MCF 10A (cell line): ENCODE results near the gene MAPK13. TPM values are rescaled to one million over a fixed set of nuclear protein-coding genes. Genes with fewer than 3 reads are reported as not detected.
"Not testable (repeated sequence)": the region's sequence is repeated elsewhere in the genome, so short reads cannot be mapped to it uniquely, and the experiment has no call there.

Experiments used
- BruUV-seq: library from RNA; stranded (reverse); fragments of 400-500 nt; replicated peaks from 2 replicates; lab custom pipeline; 2021; lab: Mats Ljungman, UMichigan
- CTCF ChIA-PET: fragments of 300-600 bp; sonication (Branson Sonifier 250); formaldehyde crosslinking; extraction: SDS; loops from one replicate; lab custom pipeline; 2021; ENCODE audit warnings: antibody characterized with exemption, inconsistent platforms; lab: Yijun Ruan, JAX
- POLR2A ChIA-PET: fragments of 300-600, 350-650 bp; sonication (Branson Sonifier 250); formaldehyde crosslinking; extraction: SDS; loops from one replicate; lab custom pipeline; 2020; ENCODE audit warnings: antibody characterized with exemption, inconsistent platforms; lab: Yijun Ruan, JAX
- DNase-seq: peaks from one replicate; pipeline ENCODE4 v3.0.0-alpha.2; 2018; ENCODE audit not compliant: unreplicated experiment
- H3K27ac Mint-ChIP-seq: one replicate; pipeline ENCODE4 v1.8.0; 2022; ENCODE audit warnings: mild to moderate bottlenecking, low read depth, mixed read lengths; ENCODE audit not compliant: unreplicated experiment
- H3K27me3 Mint-ChIP-seq: one replicate; pipeline ENCODE4 v1.8.0; 2022; ENCODE audit warnings: mixed read lengths; ENCODE audit not compliant: insufficient read depth, unreplicated experiment
- H3K36me3 Mint-ChIP-seq: one replicate; pipeline ENCODE4 v1.8.0; 2022; ENCODE audit warnings: mild to moderate bottlenecking, moderate library complexity, mixed read lengths; ENCODE audit not compliant: insufficient read depth, unreplicated experiment
- H3K4me1 Mint-ChIP-seq: one replicate; pipeline ENCODE4 v1.8.0; 2022; ENCODE audit warnings: mixed read lengths; ENCODE audit not compliant: insufficient read depth, unreplicated experiment
- H3K4me3 Mint-ChIP-seq: one replicate; pipeline ENCODE4 v1.8.0; 2022; ENCODE audit warnings: mild to moderate bottlenecking, moderate library complexity, mixed read lengths; ENCODE audit not compliant: unreplicated experiment
- H3K9me3 Mint-ChIP-seq: one replicate; pipeline ENCODE4 v1.8.0; 2022; ENCODE audit warnings: mixed read lengths; ENCODE audit not compliant: unreplicated experiment
- intact Hi-C: fragments of 100-400 bp; cut with micrococcal nuclease; formaldehyde crosslinking; loops from 2 replicates; pipeline ENCODE4 v1.14.1; 2022
- total RNA-seq: library from RNA; stranded (reverse); gene quantifications from 2 replicates; pipeline ENCODE4 v1.2.3, GENCODE V29; 2022
- TF ChIP-seq, protein P1 (sequence below): fragments of 200-600 bp; IDR thresholded peaks from one replicate; pipeline ENCODE4 v1.8.0; 2022; ENCODE audit warnings: antibody characterized with exemption, mild to moderate bottlenecking; ENCODE audit not compliant: unreplicated experiment

MAPK13 gene
- total RNA-seq, 1 experiment from 2014 or later, result 5.5 TPM

- H3K4me3 Mint-ChIP-seq, result no peak overlapping the region
- BruUV-seq, result no TSS peak
- H3K9me3 Mint-ChIP-seq, result no peaks in the 10 kb centered on the region
- intact Hi-C loops, result loop anchor here (1.0 kb wide), 2 partner anchors 73 to 237 kb away; partner anchors contain the start of gene BRPF3
- DNase-seq, result peak; percentile 92
- H3K4me1 Mint-ChIP-seq, result peaks cover 18% of the 10 kb centered on the region
- peaks cover 11% of the 10 kb centered on the region for H3K36me3 Mint-ChIP-seq
- ChIA-PET POLR2A (interaction anchor here (0.7 to 2.8 kb wide), 3 partner anchors 11 to 95 kb away, joined by 3 to 13 read pairs (median 4); partner anchors contain the start of gene MAPK14), CTCF (interaction anchor here (0.6 to 1.2 kb wide), 6 partner anchors 22 to 235 kb away, joined by 3 to 4 read pairs (median 3); no protein-coding TSS in a partner anchor)
- TF ChIP-seq, protein P1, sequence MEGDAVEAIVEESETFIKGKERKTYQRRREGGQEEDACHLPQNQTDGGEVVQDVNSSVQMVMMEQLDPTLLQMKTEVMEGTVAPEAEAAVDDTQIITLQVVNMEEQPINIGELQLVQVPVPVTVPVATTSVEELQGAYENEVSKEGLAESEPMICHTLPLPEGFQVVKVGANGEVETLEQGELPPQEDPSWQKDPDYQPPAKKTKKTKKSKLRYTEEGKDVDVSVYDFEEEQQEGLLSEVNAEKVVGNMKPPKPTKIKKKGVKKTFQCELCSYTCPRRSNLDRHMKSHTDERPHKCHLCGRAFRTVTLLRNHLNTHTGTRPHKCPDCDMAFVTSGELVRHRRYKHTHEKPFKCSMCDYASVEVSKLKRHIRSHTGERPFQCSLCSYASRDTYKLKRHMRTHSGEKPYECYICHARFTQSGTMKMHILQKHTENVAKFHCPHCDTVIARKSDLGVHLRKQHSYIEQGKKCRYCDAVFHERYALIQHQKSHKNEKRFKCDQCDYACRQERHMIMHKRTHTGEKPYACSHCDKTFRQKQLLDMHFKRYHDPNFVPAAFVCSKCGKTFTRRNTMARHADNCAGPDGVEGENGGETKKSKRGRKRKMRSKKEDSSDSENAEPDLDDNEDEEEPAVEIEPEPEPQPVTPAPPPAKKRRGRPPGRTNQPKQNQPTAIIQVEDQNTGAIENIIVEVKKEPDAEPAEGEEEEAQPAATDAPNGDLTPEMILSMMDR, result peak; percentile 80
- H3K27me3 Mint-ChIP-seq, result no peaks in the 10 kb centered on the region
- no peak overlapping the region for H3K27ac Mint-ChIP-seq
These were observed 6.8 kb upstream of the MAPK13 start for GRCh38 chr6:36123270-36124139.

DNA sequence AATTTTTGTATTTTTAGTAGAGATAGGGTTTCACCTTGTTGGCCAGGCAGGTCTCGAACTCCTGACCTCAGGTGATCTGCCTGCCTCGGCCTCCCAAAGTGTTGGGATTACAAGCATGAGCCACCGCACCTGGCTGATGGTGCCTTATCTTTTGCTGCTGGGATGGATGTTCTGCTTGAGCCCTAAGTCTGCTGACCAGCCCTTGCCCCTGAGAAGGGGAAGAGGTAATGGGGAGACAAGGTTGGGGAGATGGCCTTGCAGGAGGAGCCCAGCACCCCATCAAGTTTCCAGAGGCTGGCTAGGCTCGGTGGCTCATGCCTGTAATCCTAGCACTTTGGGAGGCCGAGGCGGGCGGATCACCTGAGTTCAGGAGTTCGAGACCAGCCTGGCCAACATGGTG, 6.0 kb upstream of the MAPK13 start:
- DNase-seq, H3K4me3 Mint-ChIP-seq, intact Hi-C loops, H3K9me3 Mint-ChIP-seq, H3K27me3 Mint-ChIP-seq, H3K27ac Mint-ChIP-seq, BruUV-seq: not testable (repeated sequence)
- Mint-ChIP-seq H3K4me1 (peaks cover 18% of the 10 kb centered on the region), H3K36me3 (peaks cover 11% of the 10 kb centered on the region)
- CTCF ChIA-PET, result interaction anchor here (0.6 to 1.2 kb wide), 6 partner anchors 13 to 462 kb away, joined by 3 to 4 read pairs (median 3); no protein-coding TSS in a partner anchor
- POLR2A ChIA-PET, result interaction anchor here (0.6 kb wide), 1 partner anchor 886 kb away, joined by 3 read pairs; no protein-coding TSS in a partner anchor

- Mint-ChIP-seq H3K36me3 (peaks cover 11% of the 10 kb centered on the region), H3K4me3 (no peak overlapping the region), H3K4me1 (peaks cover 22% of the 10 kb centered on the region), H3K9me3 (no peaks in the 10 kb centered on the region), H3K27ac (no peak overlapping the region), H3K27me3 (no peaks in the 10 kb centered on the region)
- ChIA-PET CTCF (interaction anchor here (0.6 to 1.2 kb wide), 7 partner anchors 10 to 461 kb away, joined by 3 to 6 read pairs (median 3); no protein-coding TSS in a partner anchor), POLR2A (interaction anchor here (0.6 kb wide), 1 partner anchor 886 kb away, joined by 3 read pairs; no protein-coding TSS in a partner anchor)
- BruUV-seq, result no TSS peak
- TF ChIP-seq, protein P1, result no peak
- intact Hi-C loops, result no loop called here
- DNase-seq, result no peak
These were observed 5.4 kb upstream of the MAPK13 start for GRCh38 chr6:36124881-36125280.

DNA sequence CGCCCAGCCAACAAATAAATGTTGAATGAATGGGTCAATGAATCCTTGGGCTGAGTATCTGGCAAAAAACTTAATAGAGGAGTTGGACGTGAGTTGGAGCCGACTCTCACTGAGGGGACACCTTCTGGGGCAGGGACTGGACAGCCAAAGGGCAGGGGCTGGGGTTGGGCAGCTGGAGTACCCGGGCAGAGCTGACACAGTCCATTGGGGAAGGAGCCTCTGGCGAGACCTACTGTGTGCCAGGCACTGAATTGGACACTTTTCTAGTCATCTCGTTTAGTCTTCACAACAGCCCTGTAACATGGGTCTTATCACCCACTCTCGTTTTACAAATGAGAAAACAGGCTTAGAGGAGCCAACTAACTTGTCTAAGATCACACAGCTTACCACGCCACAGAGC, 4.7 kb upstream of the MAPK13 start:
- BruUV-seq, result no TSS peak
- intact Hi-C loops, result no loop called here
- Mint-ChIP-seq H3K9me3 (no peaks in the 10 kb centered on the region), H3K27me3 (no peaks in the 10 kb centered on the region), H3K27ac (no peak overlapping the region), H3K4me1 (peaks cover 21% of the 10 kb centered on the region), H3K36me3 (peaks cover 11% of the 10 kb centered on the region), H3K4me3 (no peak overlapping the region)
- DNase-seq, result no peak
- ChIA-PET POLR2A (no interaction called here), CTCF (interaction anchor here (0.6 to 1.5 kb wide), 4 partner anchors 9 to 233 kb away, joined by 3 to 6 read pairs (median 4); no protein-coding TSS in a partner anchor)
- TF ChIP-seq, protein P1, result no peak
